Measurements from ENCODE around the gene DNAAF8. TPM values are rescaled to one million over a fixed set of nuclear protein-coding genes. Genes with fewer than 3 reads are reported as not detected.
A peak's percentile ranks its signal among the peaks of the same experiment; 100 is the strongest.
"Not testable (repeated sequence)": the region's sequence is repeated elsewhere in the genome, so short reads cannot be mapped to it uniquely, and the experiment has no call there.

Gene DNAAF8
- total and polyA plus RNA-seq, 2 experiments from 2014 or later: 0.07 to 0.77 TPM

GRCh38 chr16:4783951-4784336 is 49.6 kb downstream of the DNAAF8 start:
- H3K4me1 ChIP-seq (ENCODE audit: low read depth): peaks cover 14% of the 10 kb centered on the region
- H3K27me3 ChIP-seq: no peaks in the 10 kb centered on the region
- H3K4me3 ChIP-seq: no peak overlapping the region
- TF ChIP-seq, protein P1, sequence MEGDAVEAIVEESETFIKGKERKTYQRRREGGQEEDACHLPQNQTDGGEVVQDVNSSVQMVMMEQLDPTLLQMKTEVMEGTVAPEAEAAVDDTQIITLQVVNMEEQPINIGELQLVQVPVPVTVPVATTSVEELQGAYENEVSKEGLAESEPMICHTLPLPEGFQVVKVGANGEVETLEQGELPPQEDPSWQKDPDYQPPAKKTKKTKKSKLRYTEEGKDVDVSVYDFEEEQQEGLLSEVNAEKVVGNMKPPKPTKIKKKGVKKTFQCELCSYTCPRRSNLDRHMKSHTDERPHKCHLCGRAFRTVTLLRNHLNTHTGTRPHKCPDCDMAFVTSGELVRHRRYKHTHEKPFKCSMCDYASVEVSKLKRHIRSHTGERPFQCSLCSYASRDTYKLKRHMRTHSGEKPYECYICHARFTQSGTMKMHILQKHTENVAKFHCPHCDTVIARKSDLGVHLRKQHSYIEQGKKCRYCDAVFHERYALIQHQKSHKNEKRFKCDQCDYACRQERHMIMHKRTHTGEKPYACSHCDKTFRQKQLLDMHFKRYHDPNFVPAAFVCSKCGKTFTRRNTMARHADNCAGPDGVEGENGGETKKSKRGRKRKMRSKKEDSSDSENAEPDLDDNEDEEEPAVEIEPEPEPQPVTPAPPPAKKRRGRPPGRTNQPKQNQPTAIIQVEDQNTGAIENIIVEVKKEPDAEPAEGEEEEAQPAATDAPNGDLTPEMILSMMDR (IDR thresholded peaks at IDR 0.05; ENCODE audit: low read depth, low read length): no peak
- no peaks in the 10 kb centered on the region for H3K9me3 ChIP-seq (ENCODE audit: low read depth)
- no peak for DNase-seq (ENCODE audit: low read depth in 1 of 2, low spot score in 1 of 2)
- H3K27ac ChIP-seq: no peak overlapping the region
- no peaks in the 10 kb centered on the region for H3K36me3 ChIP-seq

DNA sequence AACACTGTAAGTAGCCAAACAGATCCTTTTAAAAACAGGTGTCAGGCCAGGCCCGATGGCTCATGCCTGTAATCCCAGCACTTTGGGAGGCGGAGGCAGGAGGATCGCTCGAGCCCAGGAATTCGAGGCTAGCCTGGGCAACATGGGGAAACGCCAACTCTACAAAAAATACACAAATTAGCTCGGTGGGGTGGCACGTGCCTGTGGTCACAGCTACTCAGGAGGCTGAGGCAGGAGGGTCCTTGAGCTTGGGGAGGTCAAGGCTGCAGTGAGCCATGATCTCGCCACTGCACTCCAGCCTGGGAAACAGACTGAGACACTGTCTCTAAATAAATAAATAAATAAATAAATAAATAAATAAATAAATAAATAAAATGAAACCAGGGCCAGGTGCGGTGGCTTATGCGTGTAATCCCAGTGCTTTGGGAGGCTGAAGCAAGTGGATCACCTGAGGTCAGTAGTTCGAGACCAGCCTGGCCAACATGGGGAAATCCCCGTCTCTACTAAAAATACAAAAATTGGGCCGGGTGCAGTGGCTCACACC is 50.2 kb downstream of the DNAAF8 start:
- not testable (repeated sequence) for H3K27me3 ChIP-seq; H3K36me3 ChIP-seq; H3K9me3 ChIP-seq (ENCODE audit: low read depth); DNase-seq (ENCODE audit: low read depth in 1 of 2, low spot score in 1 of 2); H3K4me3 ChIP-seq; H3K27ac ChIP-seq
- H3K4me1 ChIP-seq (ENCODE audit: low read depth): peaks cover 16% of the 10 kb centered on the region

- TF ChIP-seq, protein P1 (IDR thresholded peaks at IDR 0.05; ENCODE audit: low read depth, low read length): no peak
- H3K9me3 ChIP-seq (ENCODE audit: low read depth): no peaks in the 10 kb centered on the region
- no peak overlapping the region for H3K27ac ChIP-seq
- H3K4me3 ChIP-seq: no peak overlapping the region
- H3K27me3 ChIP-seq: no peaks in the 10 kb centered on the region
- H3K4me1 ChIP-seq (ENCODE audit: low read depth): peaks cover 16% of the 10 kb centered on the region
- DNase-seq (ENCODE audit: low read depth in 1 of 2, low spot score in 1 of 2): no peak
- H3K36me3 ChIP-seq: no peaks in the 10 kb centered on the region
Observed at GRCh38 chr16:4785758-4786433, 51.6 kb downstream of the DNAAF8 start.

DNA sequence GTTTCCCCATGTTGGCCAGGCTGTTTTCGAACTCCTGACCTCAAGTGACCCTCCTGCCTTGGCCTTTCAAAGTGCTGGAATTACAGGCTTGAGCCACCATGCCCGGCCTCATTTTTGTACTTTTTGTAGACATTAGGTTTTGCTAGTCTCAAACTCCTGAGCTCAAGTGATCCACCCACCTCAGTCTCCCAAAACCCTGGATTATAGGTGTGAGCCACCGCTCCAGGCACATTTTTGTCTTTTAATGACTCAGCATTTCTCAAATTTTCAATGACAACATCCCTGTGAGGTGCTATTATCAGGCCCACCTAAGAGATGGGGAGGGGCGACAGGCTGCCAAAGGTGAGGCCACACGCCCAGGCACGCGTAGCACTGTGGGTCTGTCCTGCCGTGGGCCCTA is 52.7 kb downstream of the DNAAF8 start:
- Histone ChIP-seq H3K9me3 (ENCODE audit: low read depth) (no peaks in the 10 kb centered on the region), H3K27ac (no peak overlapping the region), H3K4me3 (no peak overlapping the region), H3K4me1 (ENCODE audit: low read depth) (peaks cover 16% of the 10 kb centered on the region), H3K27me3 (no peaks in the 10 kb centered on the region), H3K36me3 (no peaks in the 10 kb centered on the region)
- DNase-seq (ENCODE audit: low read depth in 1 of 2, low spot score in 1 of 2): no peak
- TF ChIP-seq, protein P1 (IDR thresholded peaks at IDR 0.05; ENCODE audit: low read depth, low read length): no peak

GRCh38 chr16:4787627-4788482 is 53.5 kb downstream of the DNAAF8 start, which contains the start of gene SEPTIN12:
TSS of gene SEPTIN12 (minus strand) at chr16:4788345. CDS start at chr16:4787645, 700 bp downstream.
- Histone ChIP-seq H3K9me3 (ENCODE audit: low read depth) (no peaks in the 10 kb centered on the region), H3K27ac (peak within 1 kb of the TSS; percentile 5), H3K4me3 (no peak within 1 kb of the TSS), H3K27me3 (no peaks in the 10 kb centered on the region), H3K4me1 (ENCODE audit: low read depth) (peaks cover 16% of the 10 kb centered on the region), H3K36me3 (no peaks in the 10 kb centered on the region)
- TF ChIP-seq, protein P1 (IDR thresholded peaks at IDR 0.05; ENCODE audit: low read depth, low read length): no peak
- DNase-seq (ENCODE audit: low read depth in 1 of 2, low spot score in 1 of 2): peak in 1 of 2 donors; percentile 24
